ENCODE measurements around the gene ZNF236.
"Not testable (repeated sequence)": the region's sequence is repeated elsewhere in the genome, so short reads cannot be mapped to it uniquely, and the experiment has no call there.

ZNF236 gene

GRCh38 chr18:77012806-77013541 is 190.6 kb downstream of the ZNF236 start:
- DNase-seq, result no peak

GRCh38 chr18:77013811-77014521 is 191.6 kb downstream of the ZNF236 start:
- no peak for DNase-seq

- no peak for DNase-seq
Measured at GRCh38 chr18:77014538-77014937, 192.2 kb downstream of the ZNF236 start.

- DNase-seq, result no peak
Measured at GRCh38 chr18:77015169-77015568, 192.8 kb downstream of the ZNF236 start.

- DNase-seq, result no peak
Measured at GRCh38 chr18:77015771-77016710, 193.7 kb downstream of the ZNF236 start.

GRCh38 chr18:77016936-77017335 is 194.6 kb downstream of the ZNF236 start:
- DNase-seq, result no peak

- DNase-seq, result no peak
Measured at GRCh38 chr18:77017355-77017754, 195.0 kb downstream of the ZNF236 start.

- not testable (repeated sequence) for DNase-seq
Measured at GRCh38 chr18:77018650-77019049, 196.3 kb downstream of the ZNF236 start.

- no peak for DNase-seq
Measured at GRCh38 chr18:77019641-77020040, 197.3 kb downstream of the ZNF236 start.

Measured in femur (tissue), 1 donor.